HG03175 (cell line): Measurements from ENCODE around the gene MEI1.

Source experiments
- ATAC-seq: cut with Tn5 transposase; IDR thresholded peaks from one replicate; pipeline ENCODE4 v1.9.1; 2021; ENCODE audit warnings: mild to moderate bottlenecking, moderate library complexity; ENCODE audit not compliant: unreplicated experiment

Gene MEI1

GRCh38 chr22:41836551-41836950 lies 137.2 kb downstream of the MEI1 start:
- no peak for ATAC-seq

GRCh38 chr22:41838842-41839618 lies 139.7 kb downstream of the MEI1 start:
- no peak for ATAC-seq

DNA sequence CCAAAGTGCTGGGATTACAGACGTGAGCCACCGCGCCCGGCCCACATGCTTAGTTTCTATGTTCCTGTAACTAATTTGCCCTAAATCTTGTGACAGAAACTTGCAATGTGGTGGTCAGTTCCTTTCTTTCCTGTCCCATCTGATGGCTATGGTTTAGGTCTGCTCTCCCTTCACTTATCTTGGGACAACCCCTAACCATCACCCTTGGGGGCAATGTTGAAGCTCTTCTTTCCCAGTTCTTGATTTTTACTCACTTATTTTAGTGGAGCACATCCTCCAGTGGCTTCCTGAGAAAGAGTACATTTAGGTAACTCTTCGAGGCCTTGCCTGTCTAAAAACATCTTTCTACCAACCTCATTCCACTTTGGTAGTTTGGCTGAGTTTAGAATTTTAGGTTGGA lies 140.9 kb downstream of the MEI1 start:
- no peak for ATAC-seq

- ATAC-seq = no peak
Measured at GRCh38 chr22:41841085-41841712, 141.9 kb downstream of the MEI1 start.

GRCh38 chr22:41842996-41843970 lies 144.0 kb downstream of the MEI1 start:
- ATAC-seq = no peak

DNA sequence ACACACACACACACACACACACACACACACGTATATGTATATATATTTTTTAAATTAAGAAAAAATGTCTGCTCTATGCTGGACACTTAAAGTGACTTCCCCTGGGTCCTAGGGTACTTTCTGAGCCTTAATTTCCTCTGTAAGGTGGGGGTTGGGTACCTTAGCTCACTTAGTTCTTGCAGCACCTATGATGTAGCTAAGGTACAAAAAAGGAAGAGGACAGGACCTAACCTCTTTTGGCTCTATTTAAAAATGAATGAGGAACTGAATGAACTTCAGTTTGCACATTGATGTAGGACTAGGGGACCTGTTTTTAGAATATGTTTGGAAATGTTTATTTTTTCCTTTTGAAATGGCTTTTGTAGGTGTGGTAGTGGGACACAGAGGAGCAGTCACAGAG lies 144.7 kb downstream of the MEI1 start:
- ATAC-seq = no peak

DNA sequence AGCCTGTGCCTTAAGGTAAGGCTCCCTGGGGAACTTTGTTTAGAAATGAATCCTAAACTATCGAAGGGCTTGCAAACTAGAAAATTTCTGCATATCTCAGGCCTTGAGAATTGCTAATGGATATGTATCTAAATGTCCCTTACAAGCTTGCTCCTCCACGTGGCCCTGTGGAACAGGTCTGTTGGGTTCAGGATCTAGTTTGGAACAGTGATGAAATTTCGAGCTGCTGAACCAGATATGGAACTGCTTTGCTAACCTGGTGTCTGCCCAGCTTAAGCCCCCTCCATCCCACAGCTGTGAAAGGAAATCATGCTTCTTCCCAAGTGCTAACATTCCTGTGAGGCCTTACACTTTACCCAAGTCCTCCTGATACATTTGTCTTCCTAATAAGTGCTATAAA lies 145.2 kb downstream of the MEI1 start:
- ATAC-seq = no peak

DNA sequence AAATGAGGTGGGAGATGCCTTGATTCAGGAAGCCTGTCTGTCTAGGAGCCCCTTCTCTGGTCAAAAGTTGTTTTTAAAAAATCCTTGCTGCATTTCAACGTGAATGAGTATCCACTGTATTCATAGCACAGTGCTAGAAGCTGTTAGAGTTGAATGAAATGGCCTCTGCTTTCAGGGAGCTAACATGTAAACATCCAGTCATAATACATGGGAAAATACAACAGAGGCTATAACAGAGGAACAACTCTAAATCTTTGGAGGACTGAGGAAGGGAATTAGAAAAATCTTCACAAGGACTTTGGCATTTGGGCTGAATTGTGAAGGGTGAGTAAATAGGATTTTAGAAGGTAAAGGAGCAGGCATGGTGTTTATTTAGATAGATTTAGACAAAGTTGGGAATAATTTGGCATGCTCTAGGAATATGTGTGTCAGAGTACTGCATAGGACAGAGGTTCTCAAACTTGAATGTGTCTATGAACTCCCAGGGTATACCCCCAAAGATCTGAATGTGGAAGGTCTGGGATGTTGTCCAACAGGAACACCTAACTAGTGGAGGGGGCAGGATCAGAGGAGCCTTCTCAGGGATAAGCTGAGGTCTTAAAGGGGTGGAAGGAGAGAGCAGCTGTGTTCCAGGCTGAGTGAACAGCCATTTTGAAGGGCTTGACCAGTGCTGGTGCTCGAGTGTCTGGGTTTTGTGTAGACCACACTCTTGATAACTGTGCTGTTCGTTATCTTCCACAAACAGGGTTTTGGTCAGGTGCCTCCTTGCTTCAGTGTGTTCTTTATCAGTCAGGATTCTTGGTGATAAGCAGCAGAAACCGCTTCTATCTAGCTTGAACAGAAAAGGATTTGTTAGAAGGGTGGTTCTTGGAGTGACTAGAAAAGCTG lies 146.3 kb downstream of the MEI1 start:
- ATAC-seq = no peak

DNA sequence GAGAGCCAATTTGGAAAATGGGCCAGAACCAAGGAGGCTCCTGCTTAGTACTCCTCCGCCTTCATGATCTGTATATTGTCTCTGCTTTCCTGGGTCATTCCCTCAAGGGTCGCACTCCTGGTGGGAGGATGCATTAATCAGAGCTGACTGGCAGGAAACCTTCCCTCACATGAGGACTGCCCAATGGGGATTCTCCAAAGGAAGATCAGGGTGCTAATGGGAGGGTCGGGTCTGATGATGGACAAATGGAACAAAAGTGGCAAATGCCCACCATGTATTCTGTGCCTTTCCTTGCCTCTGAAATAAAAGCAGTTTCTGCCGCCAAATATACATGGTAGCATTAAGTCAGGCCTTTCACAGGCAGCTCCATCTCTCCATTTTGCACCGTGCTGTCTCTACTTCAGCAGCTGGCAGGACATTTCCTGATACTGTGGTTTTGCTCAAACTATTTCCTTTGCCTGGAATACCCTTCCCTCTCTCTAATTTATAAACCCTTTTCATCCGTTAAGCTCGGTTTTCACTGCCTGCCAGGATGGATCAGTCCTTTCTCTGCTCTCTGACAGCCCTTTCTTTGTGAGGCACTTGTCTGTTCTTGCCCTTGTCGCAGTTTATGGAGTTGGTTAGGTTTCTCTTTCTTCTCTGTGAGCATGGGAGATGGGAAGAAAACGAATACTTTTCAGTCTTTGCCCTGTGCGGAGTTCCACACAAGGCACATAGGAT lies 147.1 kb downstream of the MEI1 start:
- no peak for ATAC-seq

- ATAC-seq = no peak
Measured at GRCh38 chr22:41847300-41847699, 148.0 kb downstream of the MEI1 start.

DNA sequence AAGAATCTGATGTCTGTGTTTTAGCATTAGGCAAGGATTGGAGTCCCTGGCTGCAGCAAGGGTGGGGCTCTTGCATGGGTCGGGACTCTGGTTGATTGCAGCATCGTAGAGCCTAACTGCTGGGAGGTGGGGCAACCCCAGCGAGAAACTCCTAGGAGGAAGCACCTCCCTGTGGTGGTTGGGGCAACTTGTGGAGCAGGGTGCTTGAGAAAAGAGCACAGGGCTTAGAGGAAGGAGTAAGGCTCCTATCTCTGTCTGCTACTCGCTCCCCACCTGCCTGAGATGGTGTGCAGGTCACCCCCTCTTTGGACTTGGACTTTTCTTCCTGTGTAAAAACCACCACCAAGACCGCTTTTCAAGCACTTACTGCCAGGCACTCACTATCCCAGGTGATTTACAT lies 149.2 kb downstream of the MEI1 start:
- no peak for ATAC-seq
